Right forelimb (tissue), 1 donor: ENCODE data around the gene ABLIM1.

Experiments
- DNase-seq: peaks from one replicate; pipeline ENCODE4 v3.0.0-alpha.2; 2018

The ABLIM1 gene

DNA sequence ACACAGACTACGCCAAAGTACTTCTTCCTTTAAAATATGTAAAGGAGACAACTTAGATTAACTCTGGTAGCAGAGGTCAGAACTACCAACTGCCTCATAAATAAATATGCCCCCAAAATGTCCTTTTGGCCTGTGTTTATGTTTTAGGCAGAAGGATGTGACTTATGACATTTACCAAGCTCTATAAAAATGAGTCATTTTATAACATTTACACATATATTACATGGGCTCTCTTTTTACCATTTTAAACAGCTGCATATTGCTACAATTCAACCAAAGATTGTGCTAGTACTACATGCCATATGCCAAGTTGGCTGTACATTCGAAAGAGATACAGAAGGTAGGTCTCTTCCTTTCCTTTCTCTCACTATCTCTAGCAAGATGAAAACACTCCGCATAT lies 12.4 kb downstream of the ABLIM1 start:
- no peak for DNase-seq

GRCh38 chr10:114643158-114643557 lies 14.9 kb downstream of the ABLIM1 start:
- no peak for DNase-seq

DNA sequence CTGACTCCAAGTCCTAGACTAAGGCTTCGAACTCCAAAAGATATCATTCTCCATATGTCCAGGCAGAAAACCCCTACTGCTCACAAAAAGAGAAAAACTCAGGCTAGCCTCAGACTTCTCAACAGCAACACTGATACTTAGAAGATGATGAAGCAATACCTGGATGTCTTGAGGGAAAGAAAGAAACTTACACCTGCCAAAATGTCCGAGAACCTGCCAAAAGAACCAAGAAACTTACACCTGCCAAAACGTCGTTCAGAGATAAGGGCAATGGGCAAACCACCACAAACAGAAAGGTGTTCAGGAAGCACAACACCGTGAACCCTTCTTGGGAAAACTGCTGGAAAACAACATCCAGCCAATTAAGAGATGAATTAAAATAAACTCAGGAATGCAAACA lies 15.3 kb downstream of the ABLIM1 start:
- no peak for DNase-seq

- no peak for DNase-seq
These were observed 19.1 kb downstream of the ABLIM1 start for GRCh38 chr10:114638821-114639625.

DNA sequence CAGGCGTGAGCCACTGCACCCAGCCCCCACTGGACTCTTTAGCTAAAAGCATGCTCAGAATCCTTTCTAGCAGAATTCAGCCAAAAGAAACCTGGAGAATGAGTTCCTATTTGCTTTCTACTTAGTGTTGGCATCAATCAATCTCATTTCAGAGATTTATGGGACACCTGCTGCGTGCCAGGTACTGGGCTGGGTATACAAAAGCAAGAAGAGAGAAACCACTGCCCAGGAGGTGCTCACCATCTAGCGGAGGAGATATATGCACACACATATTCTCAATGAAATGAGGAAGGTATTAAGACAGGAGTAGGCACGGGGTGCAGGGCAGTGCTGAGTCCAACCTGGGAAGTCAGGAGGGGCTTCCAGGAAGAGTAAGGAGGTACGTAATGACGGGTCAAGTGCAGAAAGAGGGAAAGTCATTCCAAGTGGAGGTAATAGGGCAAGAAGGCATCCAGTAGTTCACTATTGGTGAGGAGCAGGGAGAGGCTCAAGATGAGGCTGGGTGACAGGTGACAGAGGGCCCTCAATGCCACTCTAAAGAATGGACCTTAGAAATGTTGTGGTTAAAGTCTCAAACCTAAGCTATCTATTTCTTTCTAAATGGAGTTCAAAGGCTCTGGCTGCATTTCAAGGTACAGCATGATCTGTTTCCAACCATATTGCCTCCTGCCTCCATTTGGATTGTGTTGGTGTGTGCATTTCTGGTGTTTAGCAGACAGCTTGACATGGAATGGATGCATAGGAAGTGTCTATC lies 22.1 kb downstream of the ABLIM1 start:
- DNase-seq: no peak

- no peak for DNase-seq
These were observed 23.0 kb downstream of the ABLIM1 start for GRCh38 chr10:114635101-114635500.

- DNase-seq: peak; percentile 81
These were observed 23.5 kb downstream of the ABLIM1 start for GRCh38 chr10:114634609-114634979.

DNA sequence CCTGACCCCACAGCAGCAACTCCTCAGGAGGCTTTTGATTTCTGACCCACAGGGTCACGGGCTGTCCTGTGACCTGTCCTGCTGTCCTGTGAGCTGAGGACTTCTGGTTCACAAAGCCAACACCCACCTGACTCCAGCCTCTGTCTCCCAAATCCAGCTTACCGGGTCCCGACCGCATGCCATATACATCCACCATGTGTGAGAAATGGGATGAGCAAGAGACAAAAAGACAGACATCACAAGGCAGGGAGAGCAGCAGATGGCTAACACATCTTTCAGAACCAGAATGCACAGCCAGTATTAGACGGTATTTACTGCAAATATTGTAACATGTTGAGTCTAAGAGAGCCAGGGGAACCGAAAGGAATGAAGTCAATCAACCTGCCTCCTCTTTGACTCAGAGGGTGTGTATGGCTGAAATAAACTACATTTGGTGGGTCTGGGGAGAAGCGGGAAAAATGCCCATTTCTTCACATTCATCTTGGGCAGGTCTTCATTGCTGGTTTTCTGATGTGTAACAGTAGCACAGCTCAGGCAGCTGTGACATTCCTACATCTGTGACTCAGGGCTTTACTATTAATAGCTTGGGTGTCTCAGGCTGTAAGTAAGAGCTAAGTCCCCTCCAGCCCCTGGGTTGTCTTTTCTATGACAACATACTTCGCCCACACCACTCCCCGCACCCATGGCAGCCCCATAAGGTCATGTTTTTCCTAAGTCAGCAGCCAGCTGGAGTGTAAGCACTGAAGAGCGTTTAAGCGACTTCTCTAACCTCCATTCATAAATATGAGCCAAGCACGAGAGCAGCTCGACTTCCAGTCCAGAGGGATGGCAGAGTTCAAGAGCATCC lies 25.0 kb downstream of the ABLIM1 start:
- peak; percentile 76 for DNase-seq

- DNase-seq: peak; percentile 81
These were observed 26.2 kb downstream of the ABLIM1 start for GRCh38 chr10:114631666-114632417.

DNA sequence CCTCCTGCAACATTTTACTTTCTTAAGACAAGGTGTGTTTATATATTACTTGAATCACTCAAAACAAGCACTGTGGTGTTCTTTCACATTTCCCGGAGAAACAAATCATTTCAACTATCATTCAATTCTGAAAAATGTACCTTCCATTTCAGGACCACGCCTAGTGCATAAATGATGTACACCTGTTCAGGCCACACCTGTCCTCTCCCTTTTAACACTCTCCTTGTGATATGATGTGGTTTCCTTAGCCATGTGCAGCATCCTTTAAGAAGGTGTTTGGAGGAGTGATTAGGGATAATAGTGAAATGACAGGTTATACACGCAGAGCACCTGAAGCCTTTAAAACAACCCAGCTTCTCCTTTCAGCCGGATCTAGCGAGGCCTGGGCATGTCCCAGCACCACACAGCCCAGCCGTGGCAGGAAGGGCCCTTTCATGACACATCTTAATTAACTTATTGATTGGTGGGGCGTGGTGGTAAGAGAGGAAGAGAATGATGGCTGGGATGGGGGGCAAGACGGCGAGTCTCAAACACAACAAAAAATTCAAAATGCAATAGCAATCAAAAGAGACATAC lies 26.9 kb downstream of the ABLIM1 start:
- no peak for DNase-seq

GRCh38 chr10:114629824-114630730 lies 28.0 kb downstream of the ABLIM1 start:
- no peak for DNase-seq

GRCh38 chr10:114629083-114629823 lies 28.8 kb downstream of the ABLIM1 start:
- DNase-seq: no peak

DNA sequence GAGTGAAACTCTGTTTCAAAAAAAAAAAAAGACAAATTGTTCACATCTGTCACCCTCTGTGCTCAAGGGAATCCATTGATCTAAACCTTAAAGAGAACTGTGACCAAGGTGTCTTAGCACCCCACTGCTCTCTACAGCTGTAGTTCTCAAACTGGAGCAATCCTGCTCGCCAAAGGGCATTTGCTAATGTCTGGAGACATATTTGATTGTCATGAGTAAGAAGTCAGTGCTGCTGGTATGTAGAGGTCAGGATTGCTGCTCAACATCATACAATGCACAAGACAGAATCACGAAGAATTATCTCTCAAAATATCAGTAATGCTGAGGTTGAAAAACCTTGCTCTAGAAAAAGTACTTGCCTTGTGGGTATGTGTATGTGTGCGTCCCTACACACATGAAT lies 30.0 kb downstream of the ABLIM1 start:
- DNase-seq: no peak

GRCh38 chr10:114626841-114627240 lies 31.2 kb downstream of the ABLIM1 start:
- no peak for DNase-seq

DNA sequence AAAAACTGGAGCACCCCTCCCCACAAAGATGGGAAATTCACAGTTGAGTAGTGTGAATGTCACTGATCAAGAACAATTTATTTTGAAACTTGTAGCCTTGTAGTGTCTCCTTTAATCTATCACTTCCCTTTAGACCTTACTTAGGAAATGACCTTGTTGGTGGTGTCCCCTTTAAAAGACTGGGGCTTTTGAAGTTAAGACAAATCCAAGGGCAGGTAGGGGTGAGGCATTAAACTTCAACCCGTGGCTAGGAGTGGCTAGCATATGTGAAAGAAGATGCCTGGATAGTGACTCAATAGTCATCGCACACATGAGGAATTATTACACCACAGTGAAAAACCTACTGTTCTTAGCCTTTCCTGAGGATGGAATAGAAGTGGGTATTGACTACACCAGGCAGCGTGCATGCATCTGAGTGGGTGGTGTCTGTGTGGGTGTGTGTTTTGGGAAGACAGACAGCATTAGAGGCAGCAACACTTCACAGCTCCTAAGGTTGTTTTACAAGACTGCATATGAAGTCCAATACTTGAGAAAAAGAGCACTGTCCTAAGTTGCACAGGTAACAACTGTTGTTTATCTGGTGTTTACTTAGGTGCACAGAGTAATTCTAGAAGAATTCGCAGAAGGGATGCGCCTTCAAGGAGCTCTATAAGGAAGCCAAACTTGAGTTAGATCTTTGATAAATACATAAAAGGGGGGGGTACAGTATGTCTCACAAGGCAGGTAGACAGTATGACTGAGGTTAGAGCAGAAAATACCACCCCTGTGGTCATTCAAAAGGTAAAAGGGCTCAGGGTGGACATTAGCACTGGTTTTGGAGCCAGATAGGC lies 32.9 kb downstream of the ABLIM1 start:
- DNase-seq: no peak

GRCh38 chr10:114624422-114624821 lies 33.7 kb downstream of the ABLIM1 start:
- DNase-seq: no peak

- no peak for DNase-seq
These were observed 34.3 kb downstream of the ABLIM1 start for GRCh38 chr10:114623661-114624294.

- no peak for DNase-seq
These were observed 34.9 kb downstream of the ABLIM1 start for GRCh38 chr10:114623155-114623554.

DNA sequence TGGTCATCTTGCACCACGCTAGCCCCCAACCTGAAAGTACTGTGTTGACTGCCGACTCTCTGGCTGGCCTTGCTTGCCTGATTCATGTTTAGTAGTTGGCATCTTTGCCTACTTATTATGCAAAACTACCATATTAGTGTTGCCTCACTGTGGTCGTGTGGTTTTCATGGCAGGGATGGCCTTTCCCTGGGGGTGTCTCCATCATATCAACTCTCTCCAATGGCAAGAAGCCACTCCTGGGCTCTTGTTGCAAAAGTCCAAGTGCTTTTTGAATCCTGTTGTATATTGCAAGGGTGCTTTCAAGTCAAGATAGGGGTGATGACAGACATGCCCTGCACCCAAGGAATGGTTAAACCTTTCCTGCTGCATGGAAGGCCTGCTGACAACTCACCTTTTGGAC lies 39.4 kb downstream of the ABLIM1 start:
- no peak for DNase-seq
